ENCODE data around the gene MBTPS1.
A peak's percentile ranks its signal among the peaks of the same experiment; 100 is the strongest.

The MBTPS1 gene

GRCh38 chr16:84048871-84049270 is 67.9 kb downstream of the MBTPS1 start:
- H3K9ac ChIP-seq (ENCODE audit: low read length) = no peak overlapping the region
- H3K27me3 ChIP-seq (replicated peaks; ENCODE audit: control insufficient read depth, insufficient read depth, low read length) = peaks cover 5% of the 10 kb centered on the region
- H3K36me3 ChIP-seq (ENCODE audit: control insufficient read depth, insufficient read depth, low read length, severe bottlenecking) = peaks cover 21% of the 10 kb centered on the region
- no peaks in the 10 kb centered on the region for H3K4me1 ChIP-seq (ENCODE audit: control insufficient read depth, insufficient read depth, low read length)
- DNase-seq (ENCODE audit: low read depth) = no peak
- H3K4me3 ChIP-seq (ENCODE audit: low read length) = no peak overlapping the region
- no peaks in the 10 kb centered on the region for H3K9me3 ChIP-seq (ENCODE audit: control insufficient read depth, low read length)

DNA sequence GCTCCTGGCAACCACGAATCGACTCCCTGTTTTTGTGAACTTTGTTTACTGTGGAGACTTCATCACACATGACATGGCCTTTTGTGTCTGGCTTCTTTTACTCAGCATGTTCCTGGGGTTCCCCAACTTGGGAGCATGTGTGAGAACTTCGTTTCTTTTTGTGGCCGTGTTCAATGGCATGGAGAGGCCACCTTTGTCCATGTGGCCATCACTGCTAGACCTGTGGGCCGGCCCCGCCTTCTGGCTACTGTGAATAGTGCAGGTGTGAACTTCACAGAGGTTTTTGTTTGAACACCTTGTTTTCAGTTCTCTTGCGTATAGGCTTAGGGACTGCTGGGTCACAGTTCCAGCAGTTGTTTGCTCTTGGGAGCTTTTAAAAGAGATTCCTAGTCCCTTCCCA is 68.5 kb downstream of the MBTPS1 start:
- no peak for DNase-seq (ENCODE audit: low read depth)

DNA sequence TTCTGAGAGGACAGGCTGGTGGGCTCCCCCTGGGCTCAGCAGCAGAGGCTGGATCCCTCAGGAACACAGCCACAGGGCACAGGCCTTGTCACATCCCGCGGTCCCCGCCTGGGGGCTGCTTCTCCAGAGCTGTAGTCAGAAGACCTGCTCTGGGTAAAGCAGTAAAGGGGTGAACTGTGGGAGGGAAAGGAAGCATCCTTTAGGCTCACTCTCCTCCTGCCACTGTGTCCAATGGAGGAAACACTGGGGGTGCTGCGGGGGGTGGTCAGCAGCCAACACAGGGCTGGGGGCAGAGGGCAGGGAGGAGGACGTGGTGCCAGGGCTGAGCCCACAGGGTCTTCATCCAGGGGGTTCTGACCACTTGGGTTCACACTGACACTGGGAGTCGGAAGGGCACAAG is 69.1 kb downstream of the MBTPS1 start:
- no peak for DNase-seq (ENCODE audit: low read depth)
- no peak overlapping the region for H3K4me3 ChIP-seq (ENCODE audit: low read length)
- H3K9me3 ChIP-seq (ENCODE audit: control insufficient read depth, low read length) = no peaks in the 10 kb centered on the region
- H3K36me3 ChIP-seq (ENCODE audit: control insufficient read depth, insufficient read depth, low read length, severe bottlenecking) = peaks cover 12% of the 10 kb centered on the region
- no peaks in the 10 kb centered on the region for H3K4me1 ChIP-seq (ENCODE audit: control insufficient read depth, insufficient read depth, low read length)
- no peak overlapping the region for H3K9ac ChIP-seq (ENCODE audit: low read length)
- H3K27me3 ChIP-seq (replicated peaks; ENCODE audit: control insufficient read depth, insufficient read depth, low read length) = peaks cover 16% of the 10 kb centered on the region

More for the DNA sequence above, 68.5 kb downstream of the MBTPS1 start:
- H3K4me1 ChIP-seq (ENCODE audit: control insufficient read depth, insufficient read depth, low read length) = no peaks in the 10 kb centered on the region
- peaks cover 15% of the 10 kb centered on the region for H3K36me3 ChIP-seq (ENCODE audit: control insufficient read depth, insufficient read depth, low read length, severe bottlenecking)
- peaks cover 10% of the 10 kb centered on the region for H3K27me3 ChIP-seq (replicated peaks; ENCODE audit: control insufficient read depth, insufficient read depth, low read length)
- no peak overlapping the region for H3K9ac ChIP-seq (ENCODE audit: low read length)
- H3K9me3 ChIP-seq (ENCODE audit: control insufficient read depth, low read length) = no peaks in the 10 kb centered on the region
- no peak overlapping the region for H3K4me3 ChIP-seq (ENCODE audit: low read length)

GRCh38 chr16:84047206-84047605 is 69.5 kb downstream of the MBTPS1 start:
- Histone ChIP-seq H3K27me3 (replicated peaks; ENCODE audit: control insufficient read depth, insufficient read depth, low read length) (peaks cover 20% of the 10 kb centered on the region), H3K36me3 (ENCODE audit: control insufficient read depth, insufficient read depth, low read length, severe bottlenecking) (peaks cover 9% of the 10 kb centered on the region), H3K4me3 (ENCODE audit: low read length) (no peak overlapping the region), H3K4me1 (ENCODE audit: control insufficient read depth, insufficient read depth, low read length) (no peaks in the 10 kb centered on the region), H3K9me3 (ENCODE audit: control insufficient read depth, low read length) (no peaks in the 10 kb centered on the region), H3K9ac (ENCODE audit: low read length) (no peak overlapping the region)
- no peak for DNase-seq (ENCODE audit: low read depth)

DNA sequence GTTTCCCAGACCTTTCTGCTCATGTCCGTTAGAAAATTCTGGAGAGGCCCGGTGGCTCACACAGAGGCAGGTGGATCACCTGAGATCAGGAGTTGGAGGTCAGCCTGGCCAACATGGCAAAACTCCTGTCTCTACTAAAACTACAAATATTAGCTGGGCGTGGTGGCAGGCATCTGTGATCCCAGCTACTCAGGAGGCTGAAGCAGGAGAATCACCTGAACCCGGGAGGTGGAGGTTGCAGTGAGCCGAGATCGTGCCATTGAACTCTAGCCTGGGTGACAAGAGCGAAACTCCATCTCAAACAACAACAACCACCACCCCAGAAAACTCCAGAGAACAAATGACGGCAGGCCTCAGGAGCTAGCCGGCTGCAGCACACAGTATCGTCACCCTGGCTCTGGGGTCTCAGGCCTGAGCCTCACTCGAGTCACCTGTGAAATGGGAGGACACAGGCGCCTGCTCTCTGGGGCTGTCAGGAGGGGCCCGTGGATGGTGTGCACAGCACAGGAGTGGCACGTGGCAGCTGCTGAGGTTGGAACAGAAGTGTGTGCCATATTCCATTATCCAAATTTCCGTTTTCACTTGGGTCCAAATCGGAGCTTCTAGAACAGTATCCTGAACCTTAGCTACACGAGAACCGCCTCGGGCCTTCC is 70.8 kb downstream of the MBTPS1 start:
- Histone ChIP-seq H3K27me3 (replicated peaks; ENCODE audit: control insufficient read depth, insufficient read depth, low read length) (peaks cover 20% of the 10 kb centered on the region), H3K36me3 (ENCODE audit: control insufficient read depth, insufficient read depth, low read length, severe bottlenecking) (peaks cover 6% of the 10 kb centered on the region), H3K9me3 (ENCODE audit: control insufficient read depth, low read length) (no peaks in the 10 kb centered on the region), H3K4me1 (ENCODE audit: control insufficient read depth, insufficient read depth, low read length) (no peaks in the 10 kb centered on the region), H3K4me3 (ENCODE audit: low read length) (no peak overlapping the region), H3K9ac (ENCODE audit: low read length) (no peak overlapping the region)
- no peak for DNase-seq (ENCODE audit: low read depth)

- H3K36me3 ChIP-seq (ENCODE audit: control insufficient read depth, insufficient read depth, low read length, severe bottlenecking) = peaks cover 6% of the 10 kb centered on the region
- H3K9me3 ChIP-seq (ENCODE audit: control insufficient read depth, low read length) = no peaks in the 10 kb centered on the region
- peaks cover 27% of the 10 kb centered on the region for H3K27me3 ChIP-seq (replicated peaks; ENCODE audit: control insufficient read depth, insufficient read depth, low read length)
- no peaks in the 10 kb centered on the region for H3K4me1 ChIP-seq (ENCODE audit: control insufficient read depth, insufficient read depth, low read length)
- H3K4me3 ChIP-seq (ENCODE audit: low read length) = no peak overlapping the region
- no peak for DNase-seq (ENCODE audit: low read depth)
- H3K9ac ChIP-seq (ENCODE audit: low read length) = no peak overlapping the region
These were observed 71.5 kb downstream of the MBTPS1 start for GRCh38 chr16:84045001-84045817.

DNA sequence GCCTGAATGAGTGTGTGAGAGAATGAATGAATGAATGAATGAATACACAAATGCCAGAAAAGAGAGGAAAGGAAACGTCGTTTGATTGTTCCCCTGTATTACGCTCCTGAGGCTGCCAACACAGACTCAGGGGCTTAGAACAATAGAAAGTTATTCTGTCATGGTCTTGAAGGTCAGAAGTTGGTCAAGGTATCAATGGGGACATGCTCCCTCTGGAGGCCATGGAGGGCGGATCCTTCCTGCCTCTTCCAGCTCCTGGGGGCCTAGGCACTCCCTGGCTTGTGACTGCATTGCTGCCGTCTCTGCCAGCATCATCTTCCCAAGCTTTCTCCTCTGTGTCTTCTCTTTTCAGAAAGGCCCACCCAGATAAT is 72.6 kb downstream of the MBTPS1 start:
- H3K27me3 ChIP-seq (replicated peaks; ENCODE audit: control insufficient read depth, insufficient read depth, low read length) = peaks cover 33% of the 10 kb centered on the region
- peaks cover 3% of the 10 kb centered on the region for H3K36me3 ChIP-seq (ENCODE audit: control insufficient read depth, insufficient read depth, low read length, severe bottlenecking)
- no peak overlapping the region for H3K9ac ChIP-seq (ENCODE audit: low read length)
- H3K4me3 ChIP-seq (ENCODE audit: low read length) = no peak overlapping the region
- H3K4me1 ChIP-seq (ENCODE audit: control insufficient read depth, insufficient read depth, low read length) = no peaks in the 10 kb centered on the region
- DNase-seq (ENCODE audit: low read depth) = peak; percentile 22
- no peaks in the 10 kb centered on the region for H3K9me3 ChIP-seq (ENCODE audit: control insufficient read depth, low read length)

DNA sequence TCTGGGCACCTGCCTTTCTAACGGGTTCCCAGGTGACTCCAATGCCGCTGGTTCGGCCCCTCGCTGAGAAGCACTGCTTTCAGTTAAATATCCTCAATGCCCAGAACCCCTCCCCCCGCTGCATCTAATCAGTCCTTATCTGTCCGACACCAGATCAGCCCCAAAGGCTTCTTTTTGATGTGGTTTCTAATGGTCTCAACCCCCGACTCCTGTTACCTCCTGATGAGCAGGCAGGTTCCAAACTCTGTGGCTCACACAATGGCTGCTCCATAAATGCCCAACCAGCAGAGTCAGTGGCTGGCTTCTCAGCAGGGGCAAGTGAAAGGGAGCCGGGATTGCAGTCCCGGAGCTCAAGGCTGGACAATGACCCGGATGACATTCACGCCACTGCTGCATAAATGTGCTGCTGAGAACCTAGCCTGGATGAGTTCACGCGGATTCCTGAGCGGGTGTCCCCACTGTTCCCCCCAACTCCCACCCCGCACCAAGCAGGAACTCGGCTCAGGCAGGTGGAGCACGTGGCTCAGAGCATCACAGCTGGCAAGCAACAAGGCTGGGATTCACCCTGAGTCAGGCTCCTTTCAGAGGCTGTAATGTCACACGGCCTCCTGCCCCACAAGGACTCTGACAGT is 73.1 kb downstream of the MBTPS1 start:
- Histone ChIP-seq H3K9me3 (ENCODE audit: control insufficient read depth, low read length) (no peaks in the 10 kb centered on the region), H3K4me1 (ENCODE audit: control insufficient read depth, insufficient read depth, low read length) (no peaks in the 10 kb centered on the region), H3K4me3 (ENCODE audit: low read length) (no peak overlapping the region), H3K36me3 (ENCODE audit: control insufficient read depth, insufficient read depth, low read length, severe bottlenecking) (peaks cover 3% of the 10 kb centered on the region), H3K27me3 (replicated peaks; ENCODE audit: control insufficient read depth, insufficient read depth, low read length) (peaks cover 38% of the 10 kb centered on the region), H3K9ac (ENCODE audit: low read length) (no peak overlapping the region)
- no peak for DNase-seq (ENCODE audit: low read depth)

DNA sequence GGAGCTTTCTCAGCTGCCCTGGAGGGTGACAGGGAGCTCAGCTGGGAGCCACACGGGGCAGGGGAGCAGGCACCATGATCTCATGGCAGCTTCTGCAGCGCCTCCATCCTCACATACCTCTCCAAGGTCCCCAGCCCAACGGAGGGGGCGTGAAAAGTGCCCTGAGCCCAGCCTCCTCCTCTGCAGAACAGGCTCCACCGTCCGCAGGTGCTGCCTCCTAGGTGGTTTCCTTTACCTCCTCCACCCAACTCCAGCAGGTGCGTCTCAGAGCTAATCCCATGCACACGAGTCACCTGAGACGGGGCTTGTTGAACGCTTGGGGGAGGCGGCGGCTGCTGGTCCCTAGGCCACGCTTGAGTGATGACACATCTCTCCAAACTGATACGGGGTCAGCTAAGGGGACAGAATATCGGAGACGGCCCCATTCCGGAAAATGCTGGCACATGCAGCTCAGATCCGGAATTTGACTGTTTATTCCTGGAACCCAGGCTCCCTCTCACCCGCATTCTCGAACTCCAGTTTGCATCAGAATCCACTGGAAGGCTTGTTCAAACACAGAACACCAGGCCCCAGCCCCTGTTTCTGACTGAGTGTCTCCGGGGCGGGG is 73.8 kb downstream of the MBTPS1 start:
- Histone ChIP-seq H3K4me3 (ENCODE audit: low read length) (no peak overlapping the region), H3K9ac (ENCODE audit: low read length) (no peak overlapping the region), H3K9me3 (ENCODE audit: control insufficient read depth, low read length) (no peaks in the 10 kb centered on the region), H3K36me3 (ENCODE audit: control insufficient read depth, insufficient read depth, low read length, severe bottlenecking) (peaks cover 3% of the 10 kb centered on the region), H3K4me1 (ENCODE audit: control insufficient read depth, insufficient read depth, low read length) (no peaks in the 10 kb centered on the region), H3K27me3 (replicated peaks; ENCODE audit: control insufficient read depth, insufficient read depth, low read length) (peaks cover 43% of the 10 kb centered on the region)
- DNase-seq (ENCODE audit: low read depth) = no peak

DNA sequence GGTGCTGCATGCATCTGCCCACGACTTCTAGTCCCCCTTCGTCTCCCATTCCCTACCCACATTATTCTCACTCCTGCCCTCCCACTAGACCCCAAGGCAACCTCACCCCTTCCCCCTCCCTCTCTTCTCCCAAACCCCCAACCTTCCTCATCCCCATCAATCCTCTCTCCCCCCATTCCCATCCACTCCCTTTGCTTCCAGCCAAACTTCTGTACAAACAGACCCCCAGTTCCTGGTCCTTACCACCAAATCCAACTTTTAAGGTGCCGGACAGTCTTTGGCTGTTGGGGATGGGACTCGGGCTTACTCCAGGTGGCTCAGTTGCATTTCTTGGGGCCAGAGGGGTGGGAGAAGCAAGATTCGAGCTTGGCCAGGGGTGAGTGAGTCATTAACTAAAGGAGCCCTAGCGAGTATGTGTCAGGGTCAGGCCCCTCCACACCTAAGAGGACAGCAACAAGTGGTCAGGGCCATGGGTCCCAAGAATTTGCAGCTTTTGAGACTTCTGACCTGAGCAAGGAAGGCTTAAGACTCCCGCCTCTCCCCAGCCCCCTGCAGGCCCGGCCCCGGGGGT is 74.3 kb downstream of the MBTPS1 start, which contains the start of gene SLC38A8:
TSS of gene SLC38A8 (minus strand) at position 488 of the 571 bp plus-strand sequence. CDS start 638 bp downstream, outside the sequence.
- no peak within 1 kb of the TSS for H3K9ac ChIP-seq (ENCODE audit: low read length)
- no peak within 1 kb of the TSS for H3K4me3 ChIP-seq (ENCODE audit: low read length)
- no peaks in the 10 kb centered on the region for H3K4me1 ChIP-seq (ENCODE audit: control insufficient read depth, insufficient read depth, low read length)
- peaks cover 43% of the 10 kb centered on the region for H3K27me3 ChIP-seq (replicated peaks; ENCODE audit: control insufficient read depth, insufficient read depth, low read length)
- H3K9me3 ChIP-seq (ENCODE audit: control insufficient read depth, low read length) = no peaks in the 10 kb centered on the region
- no peaks in the 10 kb centered on the region for H3K36me3 ChIP-seq (ENCODE audit: control insufficient read depth, insufficient read depth, low read length, severe bottlenecking)
- no peak for DNase-seq (ENCODE audit: low read depth)

DNA sequence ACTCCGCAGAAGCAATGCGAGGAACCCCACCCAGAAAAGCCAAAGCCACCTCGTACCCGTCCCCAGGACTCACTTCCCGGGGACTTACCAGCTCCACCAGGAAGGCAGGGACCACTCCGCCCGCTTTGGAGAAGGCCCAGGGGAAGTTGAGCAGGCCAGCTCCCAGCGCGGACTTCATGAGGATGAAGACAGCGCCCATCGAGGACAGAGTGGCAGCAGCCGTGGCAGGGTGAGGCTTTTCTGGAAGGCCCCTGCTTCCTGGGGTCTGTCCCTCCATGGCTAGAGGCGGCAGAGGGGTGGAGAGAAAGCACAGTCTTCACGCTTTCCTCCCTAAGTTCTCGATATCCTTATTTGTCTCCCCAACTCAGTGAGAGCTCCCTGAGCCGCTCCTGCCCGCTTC is 74.9 kb downstream of the MBTPS1 start:
- H3K36me3 ChIP-seq (ENCODE audit: control insufficient read depth, insufficient read depth, low read length, severe bottlenecking) = no peaks in the 10 kb centered on the region
- H3K9ac ChIP-seq (ENCODE audit: low read length) = no peak overlapping the region
- H3K27me3 ChIP-seq (replicated peaks; ENCODE audit: control insufficient read depth, insufficient read depth, low read length) = peaks cover 43% of the 10 kb centered on the region
- no peaks in the 10 kb centered on the region for H3K4me1 ChIP-seq (ENCODE audit: control insufficient read depth, insufficient read depth, low read length)
- no peaks in the 10 kb centered on the region for H3K9me3 ChIP-seq (ENCODE audit: control insufficient read depth, low read length)
- no peak for DNase-seq (ENCODE audit: low read depth)
- H3K4me3 ChIP-seq (ENCODE audit: low read length) = no peak overlapping the region
